Kidney epithelial cell (primary cell): ENCODE measurements around the gene LCN6. TPM values are rescaled to one million over a fixed set of nuclear protein-coding genes. Genes with fewer than 3 reads are reported as not detected.

ENCODE experiments used
- DNase-seq: peaks from one replicate; pipeline ENCODE4 v3.0.0-alpha.2; 2010; ENCODE audit warnings: low read depth
- H3K27me3 ChIP-seq: 2 replicates; pipeline ENCODE4 v1.6.0; 2011; ENCODE audit warnings: low read length; ENCODE audit not compliant: control insufficient read depth, insufficient read depth
- H3K36me3 ChIP-seq: 2 replicates; pipeline ENCODE4 v1.5.1; 2011; ENCODE audit warnings: low read length; ENCODE audit not compliant: control insufficient read depth, insufficient read depth
- H3K4me3 ChIP-seq: 2 replicates; pipeline ENCODE4 v1.5.1; 2011; ENCODE audit warnings: low read depth, mild to moderate bottlenecking, control low read depth, low read length
- CTCF ChIP-seq: IDR thresholded peaks from 2 replicates; pipeline ENCODE4 v1.5.1; 2011; ENCODE audit warnings: mild to moderate bottlenecking, moderate library complexity, low read length, control low read depth, inconsistent platforms; ENCODE audit not compliant: insufficient read depth, poor library complexity, severe bottlenecking
- total RNA-seq: library from RNA; depleted of rRNA; stranded (reverse); fragments of >200 nt; gene quantifications from 2 replicates; pipeline ENCODE4 v1.2.3, GENCODE V29; 2015

Gene LCN6
- total RNA-seq, 1 donor from 2014 or later: not detected

- no peak for DNase-seq
- Histone ChIP-seq H3K36me3 (no peaks in the 10 kb centered on the region), H3K4me3 (no peak overlapping the region), H3K27me3 (peaks cover 22% of the 10 kb centered on the region)
- TF ChIP-seq CTCF: no peak
These were observed 5.2 kb upstream of the LCN6 start for GRCh38 chr9:136753371-136754058.

- no peaks in the 10 kb centered on the region for H3K36me3 ChIP-seq
- DNase-seq: no peak
- TF ChIP-seq CTCF: no peak
- peaks cover 11% of the 10 kb centered on the region for H3K27me3 ChIP-seq
- no peak overlapping the region for H3K4me3 ChIP-seq
These were observed 3.5 kb upstream of the LCN6 start for GRCh38 chr9:136751814-136752213.

- no peak overlapping the region for H3K4me3 ChIP-seq
- TF ChIP-seq CTCF: no peak
- DNase-seq: no peak
These were observed 2.9 kb upstream of the LCN6 start for GRCh38 chr9:136751244-136751643.

GRCh38 chr9:136750526-136750925 lies 2.2 kb upstream of the LCN6 start:
- Histone ChIP-seq H3K27me3 (peaks cover 12% of the 10 kb centered on the region), H3K36me3 (no peaks in the 10 kb centered on the region), H3K4me3 (no peak overlapping the region)
- no peak for DNase-seq
- no peak for TF ChIP-seq CTCF

More at GRCh38 chr9:136751244-136751643, 2.9 kb upstream of the LCN6 start:
- H3K36me3 ChIP-seq: no peaks in the 10 kb centered on the region
- peaks cover 12% of the 10 kb centered on the region for H3K27me3 ChIP-seq

- Histone ChIP-seq H3K36me3 (no peaks in the 10 kb centered on the region), H3K4me3 (no peak overlapping the region), H3K27me3 (peaks cover 18% of the 10 kb centered on the region)
- no peak for DNase-seq
- no peak for TF ChIP-seq CTCF
These were observed 614 bp upstream of the LCN6 start for GRCh38 chr9:136748666-136749611.
